Activated CD4-positive, alpha-beta T cell treated with anti-CD3 and anti-CD28 coated beads, Interleukin-2, amount 10 ng/mL, durations not matched to agents 7 days and 5 days (primary cell): ENCODE data around the gene EFNA3. TPM values are rescaled to one million over a fixed set of nuclear protein-coding genes. Genes with fewer than 3 reads are reported as not detected.

Experiments used
- CTCF ChIA-PET: fragments of 350-600 bp; sonication (Branson Sonifier 250); formaldehyde crosslinking; loops from one replicate; lab custom pipeline; 2021; ENCODE audit warnings: antibody characterized with exemption; lab: Charles Lee
- POLR2A ChIA-PET: fragments of 350-600 bp; sonication (Branson Sonifier 250); formaldehyde crosslinking; loops from one replicate; lab custom pipeline; 2021; ENCODE audit warnings: antibody characterized with exemption; lab: Charles Lee
- DNase-seq: peaks from one replicate; pipeline ENCODE4 v3.0.0-alpha.2; 2020
- H3K27ac Mint-ChIP-seq: one replicate; pipeline ENCODE4 v1.8.0; 2021; ENCODE audit warnings: mild to moderate bottlenecking, moderate library complexity, mixed read lengths
- H3K27me3 Mint-ChIP-seq: one replicate; pipeline ENCODE4 v1.8.0; 2021; ENCODE audit warnings: mixed read lengths
- H3K36me3 Mint-ChIP-seq: one replicate; pipeline ENCODE4 v1.8.0; 2021; ENCODE audit warnings: low read depth, mixed read lengths
- H3K4me1 Mint-ChIP-seq: one replicate; pipeline ENCODE4 v1.8.0; 2021; ENCODE audit warnings: mixed read lengths
- H3K4me3 Mint-ChIP-seq: one replicate; pipeline ENCODE4 v1.8.0; 2021; ENCODE audit warnings: mild to moderate bottlenecking, moderate library complexity, mixed read lengths
- H3K9me3 Mint-ChIP-seq: one replicate; pipeline ENCODE4 v1.8.0; 2021; ENCODE audit warnings: mixed read lengths
- total RNA-seq, 2 experiments: library from RNA; stranded (reverse); gene quantifications; one replicate each; pipeline ENCODE4 v1.2.3, GENCODE V29; 2021

EFNA3 gene
- total RNA-seq, 2 experiments from 2014 or later: 2.3 to 2.7 TPM

- H3K36me3 Mint-ChIP-seq: no peaks in the 10 kb centered on the region
- H3K27ac Mint-ChIP-seq: no peak overlapping the region
- no peaks in the 10 kb centered on the region for H3K9me3 Mint-ChIP-seq
- H3K4me1 Mint-ChIP-seq: peaks cover 6% of the 10 kb centered on the region
- ChIA-PET CTCF (interaction anchor here (0.5 to 21.0 kb wide), 8 partner anchors 9 to 370 kb away, joined by 3 to 222 read pairs (median 4); partner anchors contain the start of genes ADAM15 and KRTCAP2), POLR2A (no interaction called here)
- no peak for DNase-seq
- no peak overlapping the region for H3K4me3 Mint-ChIP-seq
- peaks cover 11% of the 10 kb centered on the region for H3K27me3 Mint-ChIP-seq
These were observed 39.9 kb upstream of the EFNA3 start for GRCh38 chr1:155038602-155039307.

- Mint-ChIP-seq H3K27me3 (peaks cover 11% of the 10 kb centered on the region), H3K27ac (no peak overlapping the region), H3K4me1 (peaks cover 6% of the 10 kb centered on the region), H3K9me3 (no peaks in the 10 kb centered on the region), H3K4me3 (no peak overlapping the region), H3K36me3 (no peaks in the 10 kb centered on the region)
- POLR2A ChIA-PET: no interaction called here
- CTCF ChIA-PET: interaction anchor here (0.9 to 21.0 kb wide), 4 partner anchors 11 to 46 kb away, joined by 4 to 222 read pairs (median 5); partner anchors contain the start of gene ADAM15
- no peak for DNase-seq
These were observed 39.3 kb upstream of the EFNA3 start for GRCh38 chr1:155039308-155039669.

- ChIA-PET POLR2A (no interaction called here), CTCF (interaction anchor here (0.6 to 21.0 kb wide), 5 partner anchors 10 to 133 kb away, joined by 3 to 222 read pairs (median 6); partner anchors contain the start of gene ADAM15)
- Mint-ChIP-seq H3K27ac (no peak overlapping the region), H3K4me3 (no peak overlapping the region), H3K36me3 (no peaks in the 10 kb centered on the region), H3K4me1 (peaks cover 16% of the 10 kb centered on the region), H3K9me3 (no peaks in the 10 kb centered on the region), H3K27me3 (peaks cover 11% of the 10 kb centered on the region)
- DNase-seq: no peak
These were observed 38.1 kb upstream of the EFNA3 start for GRCh38 chr1:155040358-155041093.

GRCh38 chr1:155042789-155043188 is 35.8 kb upstream of the EFNA3 start:
- POLR2A ChIA-PET: no interaction called here
- Mint-ChIP-seq H3K27ac (no peak overlapping the region), H3K9me3 (no peaks in the 10 kb centered on the region)

GRCh38 chr1:155043301-155043702 is 35.3 kb upstream of the EFNA3 start:
- DNase-seq: no peak
- Mint-ChIP-seq H3K4me3 (no peak overlapping the region), H3K9me3 (no peaks in the 10 kb centered on the region), H3K27me3 (peaks cover 5% of the 10 kb centered on the region), H3K4me1 (peaks cover 16% of the 10 kb centered on the region), H3K27ac (no peak overlapping the region), H3K36me3 (no peaks in the 10 kb centered on the region)
- ChIA-PET CTCF (interaction anchor here (0.8 to 21.0 kb wide), 9 partner anchors 10 to 95 kb away, joined by 3 to 222 read pairs (median 3); partner anchors contain the start of genes DCST1 and DCST2), POLR2A (no interaction called here)

More at GRCh38 chr1:155042789-155043188, 35.8 kb upstream of the EFNA3 start:
- CTCF ChIA-PET: interaction anchor here (2.4 to 21.0 kb wide), 4 partner anchors 8 to 25 kb away, joined by 11 to 222 read pairs (median 34); partner anchors contain the start of genes ADAM15, DCST1 and DCST2
- Mint-ChIP-seq H3K4me1 (peaks cover 16% of the 10 kb centered on the region), H3K27me3 (peaks cover 9% of the 10 kb centered on the region), H3K4me3 (no peak overlapping the region), H3K36me3 (no peaks in the 10 kb centered on the region)
- DNase-seq: no peak

- no peak for DNase-seq
- Mint-ChIP-seq H3K36me3 (no peaks in the 10 kb centered on the region), H3K27me3 (peaks cover 2% of the 10 kb centered on the region), H3K27ac (no peak overlapping the region), H3K4me3 (no peak overlapping the region), H3K4me1 (peaks cover 16% of the 10 kb centered on the region), H3K9me3 (no peaks in the 10 kb centered on the region)
- CTCF ChIA-PET: interaction anchor here (0.8 to 21.0 kb wide), 11 partner anchors 10 to 96 kb away, joined by 3 to 222 read pairs (median 3); partner anchors contain the start of genes DCST1 and DCST2
- POLR2A ChIA-PET: no interaction called here
These were observed 34.8 kb upstream of the EFNA3 start for GRCh38 chr1:155043793-155044192.

GRCh38 chr1:155044365-155044764 is 34.3 kb upstream of the EFNA3 start:
- Mint-ChIP-seq H3K4me3 (no peak overlapping the region), H3K36me3 (no peaks in the 10 kb centered on the region), H3K27ac (no peak overlapping the region), H3K4me1 (peaks cover 10% of the 10 kb centered on the region), H3K9me3 (no peaks in the 10 kb centered on the region), H3K27me3 (peaks cover 2% of the 10 kb centered on the region)
- DNase-seq: no peak
- ChIA-PET POLR2A (no interaction called here), CTCF (interaction anchor here (0.7 to 21.0 kb wide), 16 partner anchors 10 to 129 kb away, joined by 3 to 222 read pairs (median 3); partner anchors contain the start of genes DCST1, DCST2 and KRTCAP2)

GRCh38 chr1:155044812-155045657 is 33.6 kb upstream of the EFNA3 start:
- ChIA-PET POLR2A (no interaction called here), CTCF (interaction anchor here (0.7 to 21.0 kb wide), 19 partner anchors 9 to 128 kb away, joined by 3 to 222 read pairs (median 3); partner anchors contain the start of genes DCST1, DCST2 and KRTCAP2)
- no peaks in the 10 kb centered on the region for H3K36me3 Mint-ChIP-seq
- no peak overlapping the region for H3K4me3 Mint-ChIP-seq
- peak overlapping the region; percentile 60 for H3K27ac Mint-ChIP-seq
- peak; percentile 78 for DNase-seq
- peaks cover 2% of the 10 kb centered on the region for H3K27me3 Mint-ChIP-seq
- H3K4me1 Mint-ChIP-seq: peaks cover 15% of the 10 kb centered on the region
- no peaks in the 10 kb centered on the region for H3K9me3 Mint-ChIP-seq

GRCh38 chr1:155048449-155049334 is 29.9 kb upstream of the EFNA3 start:
- H3K4me1 Mint-ChIP-seq: peaks cover 40% of the 10 kb centered on the region
- no peak overlapping the region for H3K4me3 Mint-ChIP-seq
- ChIA-PET POLR2A (no interaction called here), CTCF (interaction anchor here (1.1 to 21.0 kb wide), 4 partner anchors 10 to 37 kb away, joined by 3 to 222 read pairs (median 4); no protein-coding TSS in a partner anchor)
- H3K27me3 Mint-ChIP-seq: no peaks in the 10 kb centered on the region
- DNase-seq: no peak
- H3K9me3 Mint-ChIP-seq: no peaks in the 10 kb centered on the region
- H3K36me3 Mint-ChIP-seq: no peaks in the 10 kb centered on the region
- no peak overlapping the region for H3K27ac Mint-ChIP-seq

GRCh38 chr1:155049651-155050559 is 28.7 kb upstream of the EFNA3 start:
- Mint-ChIP-seq H3K4me1 (peaks cover 34% of the 10 kb centered on the region), H3K4me3 (peak overlapping the region; percentile 82), H3K9me3 (no peaks in the 10 kb centered on the region), H3K27me3 (no peaks in the 10 kb centered on the region), H3K27ac (peak overlapping the region; percentile 64), H3K36me3 (no peaks in the 10 kb centered on the region)
- DNase-seq: no peak
- ChIA-PET CTCF (interaction anchor here (0.7 to 3.9 kb wide), 11 partner anchors 8 to 66 kb away, joined by 3 to 48 read pairs (median 4); partner anchors contain the start of gene FLAD1), POLR2A (no interaction called here)
